ENCODE measurements around the gene FBXO27.
"Not testable (repeated sequence)": the region's sequence is repeated elsewhere in the genome, so short reads cannot be mapped to it uniquely, and the experiment has no call there.

The FBXO27 gene

DNA sequence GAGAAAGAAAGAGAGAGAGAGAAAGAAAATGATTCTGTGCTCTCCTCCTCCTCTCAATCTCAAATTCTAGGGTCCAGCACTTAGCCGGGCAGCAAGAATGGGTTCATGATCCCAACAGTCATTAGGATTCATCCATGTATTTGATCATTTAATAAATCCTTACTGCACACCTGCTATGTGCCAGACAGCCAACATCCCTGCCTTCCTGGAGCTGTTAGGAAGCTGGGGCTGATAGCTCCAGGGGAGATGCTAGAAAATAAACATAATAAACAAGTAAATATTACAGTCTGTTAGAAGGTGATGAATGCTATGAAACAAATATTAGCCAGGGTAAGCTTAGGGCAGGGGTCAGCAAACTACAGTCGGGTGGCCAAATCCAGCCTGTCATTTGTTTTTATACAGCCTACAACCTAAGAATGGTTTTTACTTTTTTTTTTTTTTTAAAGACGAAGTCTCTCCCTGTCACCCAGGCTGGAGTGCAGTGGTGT lies 41.9 kb upstream of the FBXO27 start:
- no peak overlapping the region for H3K27ac Mint-ChIP-seq
- H3K9me3 Mint-ChIP-seq = no peaks in the 10 kb centered on the region
- H3K4me3 Mint-ChIP-seq = no peak overlapping the region
- no peaks in the 10 kb centered on the region for H3K36me3 Mint-ChIP-seq (ENCODE audit: low read depth)
- H3K27me3 Mint-ChIP-seq (ENCODE audit: low read depth) = peaks cover 25% of the 10 kb centered on the region
- no peaks in the 10 kb centered on the region for H3K4me1 Mint-ChIP-seq
- TF ChIP-seq, protein P1, sequence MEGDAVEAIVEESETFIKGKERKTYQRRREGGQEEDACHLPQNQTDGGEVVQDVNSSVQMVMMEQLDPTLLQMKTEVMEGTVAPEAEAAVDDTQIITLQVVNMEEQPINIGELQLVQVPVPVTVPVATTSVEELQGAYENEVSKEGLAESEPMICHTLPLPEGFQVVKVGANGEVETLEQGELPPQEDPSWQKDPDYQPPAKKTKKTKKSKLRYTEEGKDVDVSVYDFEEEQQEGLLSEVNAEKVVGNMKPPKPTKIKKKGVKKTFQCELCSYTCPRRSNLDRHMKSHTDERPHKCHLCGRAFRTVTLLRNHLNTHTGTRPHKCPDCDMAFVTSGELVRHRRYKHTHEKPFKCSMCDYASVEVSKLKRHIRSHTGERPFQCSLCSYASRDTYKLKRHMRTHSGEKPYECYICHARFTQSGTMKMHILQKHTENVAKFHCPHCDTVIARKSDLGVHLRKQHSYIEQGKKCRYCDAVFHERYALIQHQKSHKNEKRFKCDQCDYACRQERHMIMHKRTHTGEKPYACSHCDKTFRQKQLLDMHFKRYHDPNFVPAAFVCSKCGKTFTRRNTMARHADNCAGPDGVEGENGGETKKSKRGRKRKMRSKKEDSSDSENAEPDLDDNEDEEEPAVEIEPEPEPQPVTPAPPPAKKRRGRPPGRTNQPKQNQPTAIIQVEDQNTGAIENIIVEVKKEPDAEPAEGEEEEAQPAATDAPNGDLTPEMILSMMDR (IDR thresholded peaks at IDR 0.05; ENCODE audit: unreplicated experiment in 3 of 3) = no peak

DNA sequence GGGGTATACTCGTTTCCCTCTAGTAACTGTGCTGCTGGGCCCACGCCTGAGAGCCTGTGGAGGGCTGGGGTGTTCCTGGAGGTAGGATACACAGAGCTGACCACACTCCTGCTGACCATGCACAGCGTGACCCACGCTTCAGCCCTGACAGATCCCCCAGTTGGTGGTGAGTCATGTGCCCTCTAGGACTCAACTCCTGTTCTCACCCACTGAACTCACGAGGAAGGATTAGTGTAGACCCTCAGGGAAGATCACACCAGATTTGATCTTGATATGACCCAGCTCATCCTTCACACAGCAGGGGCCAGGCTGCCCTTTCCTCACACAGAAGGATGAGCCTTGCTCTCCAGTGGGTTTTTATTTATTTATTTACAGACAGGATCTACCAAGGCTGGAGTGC lies 38.5 kb upstream of the FBXO27 start:
- no peak overlapping the region for H3K27ac Mint-ChIP-seq
- no peaks in the 10 kb centered on the region for H3K36me3 Mint-ChIP-seq (ENCODE audit: low read depth)
- peaks cover 16% of the 10 kb centered on the region for H3K27me3 Mint-ChIP-seq (ENCODE audit: low read depth)
- no peaks in the 10 kb centered on the region for H3K4me1 Mint-ChIP-seq
- TF ChIP-seq, protein P1 (IDR thresholded peaks at IDR 0.05; ENCODE audit: unreplicated experiment in 3 of 3) = no peak
- H3K9me3 Mint-ChIP-seq = no peaks in the 10 kb centered on the region
- H3K4me3 Mint-ChIP-seq = no peak overlapping the region

DNA sequence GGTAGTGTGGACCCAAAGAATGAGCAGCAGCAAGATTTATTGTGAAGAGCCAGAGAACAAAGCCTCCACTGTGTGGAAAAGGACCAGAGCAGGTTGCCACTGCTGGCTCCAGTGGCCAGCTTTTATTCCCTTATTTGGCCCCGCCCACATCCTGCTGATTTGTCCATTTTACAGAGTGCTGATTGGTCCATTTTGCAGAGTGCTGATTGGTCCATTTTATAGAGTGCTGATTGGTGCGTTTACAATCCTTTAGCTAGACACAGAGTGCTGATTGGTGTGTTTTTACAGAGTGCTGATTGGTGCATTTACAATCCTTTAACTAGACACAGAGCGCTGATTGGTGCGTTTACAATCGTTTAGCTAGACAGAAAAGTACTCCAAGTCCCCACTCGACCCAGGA lies 35.9 kb upstream of the FBXO27 start:
- H3K9me3 Mint-ChIP-seq; H3K27ac Mint-ChIP-seq; H3K36me3 Mint-ChIP-seq (ENCODE audit: low read depth); H3K4me1 Mint-ChIP-seq; H3K27me3 Mint-ChIP-seq (ENCODE audit: low read depth); H3K4me3 Mint-ChIP-seq: not testable (repeated sequence)

DNA sequence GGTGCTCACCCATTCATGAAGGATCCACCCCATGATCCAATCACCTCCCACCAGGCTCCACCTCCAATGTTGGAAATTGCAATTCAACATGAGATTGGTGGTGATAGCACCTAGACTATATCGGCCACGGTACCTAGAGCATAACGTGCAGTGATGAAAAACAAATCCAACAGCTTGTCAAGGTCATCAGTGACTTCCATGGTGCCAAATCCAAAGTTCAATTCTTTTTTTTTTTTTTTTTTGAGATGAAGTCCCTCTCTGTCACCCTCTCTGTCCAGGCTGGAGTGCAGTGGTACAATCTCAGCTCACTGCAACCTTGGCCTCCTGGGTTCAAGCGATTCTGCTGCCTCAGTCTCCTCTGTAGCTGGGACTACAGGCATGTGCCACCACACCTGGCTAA lies 34.8 kb upstream of the FBXO27 start:
- no peak overlapping the region for H3K4me3 Mint-ChIP-seq
- peaks cover 5% of the 10 kb centered on the region for H3K27me3 Mint-ChIP-seq (ENCODE audit: low read depth)
- no peaks in the 10 kb centered on the region for H3K9me3 Mint-ChIP-seq
- no peak overlapping the region for H3K27ac Mint-ChIP-seq
- no peaks in the 10 kb centered on the region for H3K36me3 Mint-ChIP-seq (ENCODE audit: low read depth)
- H3K4me1 Mint-ChIP-seq = no peaks in the 10 kb centered on the region
- TF ChIP-seq, protein P1 (IDR thresholded peaks at IDR 0.05; ENCODE audit: unreplicated experiment in 3 of 3) = no peak

DNA sequence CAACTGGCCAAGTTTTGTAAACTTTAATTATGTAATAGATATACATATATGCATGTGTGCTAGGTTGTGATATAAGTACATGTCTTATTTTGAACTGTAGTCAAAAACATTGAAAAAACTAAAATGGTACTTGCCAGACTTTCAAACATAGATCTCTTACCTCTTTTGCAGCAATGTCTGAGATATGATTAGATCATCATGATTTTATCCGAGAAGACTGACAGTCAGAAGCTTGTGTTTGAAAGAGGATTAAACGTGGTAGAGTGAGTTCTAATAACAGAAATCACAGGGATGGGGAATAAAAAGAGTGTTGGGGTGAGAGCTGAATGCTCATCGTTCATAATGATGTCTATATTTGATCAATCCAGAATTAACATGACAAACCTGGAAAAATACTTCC lies 33.6 kb upstream of the FBXO27 start:
- H3K4me3 Mint-ChIP-seq = no peak overlapping the region
- H3K4me1 Mint-ChIP-seq = no peaks in the 10 kb centered on the region
- H3K27me3 Mint-ChIP-seq (ENCODE audit: low read depth) = peaks cover 11% of the 10 kb centered on the region
- H3K9me3 Mint-ChIP-seq = no peaks in the 10 kb centered on the region
- H3K27ac Mint-ChIP-seq = no peak overlapping the region
- H3K36me3 Mint-ChIP-seq (ENCODE audit: low read depth) = no peaks in the 10 kb centered on the region
- TF ChIP-seq, protein P1 (IDR thresholded peaks at IDR 0.05; ENCODE audit: unreplicated experiment in 3 of 3) = no peak

DNA sequence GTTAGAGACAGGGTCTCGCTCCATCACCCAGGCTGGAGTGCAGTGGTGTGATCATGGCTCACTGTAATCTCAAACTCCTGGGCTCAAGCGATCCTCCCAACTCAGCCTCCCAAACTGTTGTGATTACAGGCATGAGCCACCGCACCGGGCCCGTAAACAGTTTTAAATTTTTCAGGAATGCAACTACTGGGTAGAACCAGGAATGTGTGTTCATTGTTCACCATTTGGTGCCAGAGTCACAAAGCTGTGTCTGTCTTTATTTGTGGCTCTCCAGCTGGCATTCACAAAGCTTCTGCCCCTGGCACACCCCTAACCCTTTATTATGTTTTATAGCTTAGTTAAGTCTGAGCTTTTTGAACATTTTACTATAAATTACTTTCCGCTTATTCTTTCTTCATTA lies 32.1 kb upstream of the FBXO27 start:
- no peaks in the 10 kb centered on the region for H3K9me3 Mint-ChIP-seq
- H3K36me3 Mint-ChIP-seq (ENCODE audit: low read depth) = no peaks in the 10 kb centered on the region
- TF ChIP-seq, protein P1 (IDR thresholded peaks at IDR 0.05; ENCODE audit: unreplicated experiment in 3 of 3) = no peak
- H3K27me3 Mint-ChIP-seq (ENCODE audit: low read depth) = peaks cover 18% of the 10 kb centered on the region
- no peak overlapping the region for H3K4me3 Mint-ChIP-seq
- H3K4me1 Mint-ChIP-seq = no peaks in the 10 kb centered on the region
- no peak overlapping the region for H3K27ac Mint-ChIP-seq

All from nephron (organoid).